MM.1S (cell line): ENCODE results near the gene TYW1.
"Not testable (repeated sequence)": the region's sequence is repeated elsewhere in the genome, so short reads cannot be mapped to it uniquely, and the experiment has no call there.

Experiments used
- CTCF ChIP-seq: fragments of 300-600 bp; sonication (generic); IDR thresholded peaks from 2 replicates; pipeline ENCODE4 v1.5.1; 2016; ENCODE audit warnings: antibody characterized with exemption, low read length, mixed read lengths
- EZH2 ChIP-seq: fragments of 300-600 bp; sonication (generic); optimal IDR thresholded peaks from 2 replicates; pipeline ENCODE3; 2017; ENCODE audit warnings: low read depth, mild to moderate bottlenecking, antibody characterized with exemption, low read length, mixed read lengths
- EZH2phosphoT487 ChIP-seq: fragments of 300-600 bp; sonication (generic); IDR thresholded peaks from 2 replicates; pipeline ENCODE4 v1.6.1; 2018; ENCODE audit warnings: antibody characterized with exemption, low read length

GRCh38 chr7:67255076-67255475 is 258.4 kb downstream of the TYW1 start:
- TF ChIP-seq CTCF, EZH2, EZH2phosphoT487: not testable (repeated sequence)
